ENCODE measurements around the gene MYBBP1A.
"Not testable (repeated sequence)": the region's sequence is repeated elsewhere in the genome, so short reads cannot be mapped to it uniquely, and the experiment has no call there.

The MYBBP1A gene

GRCh38 chr17:4580291-4580690 is 25.1 kb upstream of the MYBBP1A start:
- TF ChIP-seq ARNTL (CRISPR knock-in tag; IDR thresholded peaks at IDR 0.05; ENCODE audit: borderline replicate concordance, low read depth) (no peak), OSR1 (CRISPR knock-in tag; IDR thresholded peaks at IDR 0.05) (no peak), GLIS3 (CRISPR knock-in tag; IDR thresholded peaks at IDR 0.05) (no peak), ZC3H10 (CRISPR knock-in tag; IDR thresholded peaks at IDR 0.05) (no peak), TOX (CRISPR knock-in tag; IDR thresholded peaks at IDR 0.05; ENCODE audit: borderline replicate concordance) (no peak), CREB5 (CRISPR knock-in tag; IDR thresholded peaks at IDR 0.05; ENCODE audit: low read depth) (no peak), ZNF565 (CRISPR knock-in tag; conservative IDR thresholded peaks at IDR 0.05; ENCODE audit: low read depth) (no peak), CSDC2 (CRISPR knock-in tag; IDR thresholded peaks at IDR 0.05) (no peak), ESRRG (CRISPR knock-in tag; IDR thresholded peaks at IDR 0.05) (no peak), ZNF8 (CRISPR knock-in tag; IDR thresholded peaks at IDR 0.05) (no peak), PPARA (CRISPR knock-in tag; IDR thresholded peaks at IDR 0.05; ENCODE audit: borderline replicate concordance) (no peak), RARB (CRISPR knock-in tag; IDR thresholded peaks at IDR 0.05) (no peak), PATZ1 (CRISPR knock-in tag; IDR thresholded peaks at IDR 0.05; ENCODE audit: borderline replicate concordance) (no peak), ZFP30 (CRISPR knock-in tag; IDR thresholded peaks at IDR 0.05) (no peak), TCF4 (CRISPR knock-in tag; IDR thresholded peaks at IDR 0.05; ENCODE audit: borderline replicate concordance) (no peak)
- ATAC-seq = no peak

GRCh38 chr17:4579678-4580077 is 24.5 kb upstream of the MYBBP1A start:
- ATAC-seq = no peak
- no peak for TF ChIP-seq ARNTL (CRISPR knock-in tag; IDR thresholded peaks at IDR 0.05; ENCODE audit: borderline replicate concordance, low read depth)

GRCh38 chr17:4578349-4578748 is 23.2 kb upstream of the MYBBP1A start:
- ATAC-seq = not testable (repeated sequence)

DNA sequence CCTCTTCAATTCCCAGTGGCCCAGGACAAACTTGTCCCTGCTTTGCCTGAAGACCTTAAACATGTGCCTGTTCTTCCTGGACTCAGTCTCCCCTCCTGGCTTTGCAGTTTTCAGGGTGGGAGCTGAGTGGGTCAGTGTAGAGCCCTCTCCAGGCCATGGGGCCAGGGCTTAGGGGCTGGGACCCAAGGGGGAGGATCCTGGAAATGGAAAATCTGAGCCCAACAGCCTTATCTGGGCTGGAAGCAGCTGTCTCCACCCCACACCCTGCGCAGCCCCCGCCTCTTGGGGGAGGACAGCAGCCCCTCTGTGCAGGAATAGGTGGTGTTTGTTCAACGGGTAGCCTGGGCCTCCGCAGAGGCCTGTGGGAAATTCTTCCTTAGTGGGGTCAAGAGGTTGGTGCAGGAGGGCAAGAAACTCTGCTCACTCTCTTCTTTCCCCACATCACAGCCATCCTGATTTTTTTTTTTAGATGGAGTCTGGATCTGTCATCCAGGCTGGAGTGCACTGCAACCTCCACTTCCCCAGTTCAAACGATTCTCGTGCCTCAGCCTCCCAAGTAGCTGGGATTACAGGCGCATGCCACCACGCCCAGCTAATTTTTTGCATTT is 22.3 kb upstream of the MYBBP1A start:
- TF ChIP-seq SNAI2 (CRISPR knock-in tag; IDR thresholded peaks at IDR 0.05) (no peak), ESRRG (CRISPR knock-in tag; IDR thresholded peaks at IDR 0.05) (no peak), TCF4 (CRISPR knock-in tag; IDR thresholded peaks at IDR 0.05; ENCODE audit: borderline replicate concordance) (no peak), PATZ1 (CRISPR knock-in tag; IDR thresholded peaks at IDR 0.05; ENCODE audit: borderline replicate concordance) (no peak), OSR1 (CRISPR knock-in tag; IDR thresholded peaks at IDR 0.05) (no peak), TOX (CRISPR knock-in tag; IDR thresholded peaks at IDR 0.05; ENCODE audit: borderline replicate concordance) (no peak), ZNF8 (CRISPR knock-in tag; IDR thresholded peaks at IDR 0.05) (no peak), ISL1 (CRISPR knock-in tag; IDR thresholded peaks at IDR 0.05) (no peak), ZNF70 (CRISPR knock-in tag; IDR thresholded peaks at IDR 0.05) (no peak), ARNTL (CRISPR knock-in tag; IDR thresholded peaks at IDR 0.05; ENCODE audit: borderline replicate concordance, low read depth) (no peak), ZFP3 (CRISPR knock-in tag; IDR thresholded peaks at IDR 0.05) (no peak), ZC3H10 (CRISPR knock-in tag; IDR thresholded peaks at IDR 0.05) (no peak), BACH2 (CRISPR knock-in tag; IDR thresholded peaks at IDR 0.05; ENCODE audit: borderline replicate concordance) (no peak), CSDC2 (CRISPR knock-in tag; IDR thresholded peaks at IDR 0.05) (no peak), ZNF565 (CRISPR knock-in tag; conservative IDR thresholded peaks at IDR 0.05; ENCODE audit: low read depth) (no peak), PPARA (CRISPR knock-in tag; IDR thresholded peaks at IDR 0.05; ENCODE audit: borderline replicate concordance) (no peak)
- TF ChIP-seq, protein P1, sequence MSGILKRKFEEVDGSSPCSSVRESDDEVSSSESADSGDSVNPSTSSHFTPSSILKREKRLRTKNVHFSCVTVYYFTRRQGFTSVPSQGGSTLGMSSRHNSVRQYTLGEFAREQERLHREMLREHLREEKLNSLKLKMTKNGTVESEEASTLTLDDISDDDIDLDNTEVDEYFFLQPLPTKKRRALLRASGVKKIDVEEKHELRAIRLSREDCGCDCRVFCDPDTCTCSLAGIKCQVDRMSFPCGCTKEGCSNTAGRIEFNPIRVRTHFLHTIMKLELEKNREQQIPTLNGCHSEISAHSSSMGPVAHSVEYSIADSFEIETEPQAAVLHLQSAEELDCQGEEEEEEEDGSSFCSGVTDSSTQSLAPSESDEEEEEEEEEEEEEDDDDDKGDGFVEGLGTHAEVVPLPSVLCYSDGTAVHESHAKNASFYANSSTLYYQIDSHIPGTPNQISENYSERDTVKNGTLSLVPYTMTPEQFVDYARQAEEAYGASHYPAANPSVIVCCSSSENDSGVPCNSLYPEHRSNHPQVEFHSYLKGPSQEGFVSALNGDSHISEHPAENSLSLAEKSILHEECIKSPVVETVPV (CRISPR knock-in tag; IDR thresholded peaks at IDR 0.05) = no peak
- ATAC-seq = no peak
